ENCODE results near the gene MEIS1. TPM values are rescaled to one million over a fixed set of nuclear protein-coding genes. Genes with fewer than 3 reads are reported as not detected.
A peak's percentile ranks its signal among the peaks of the same experiment; 100 is the strongest.

The MEIS1 gene
- total and polyA plus RNA-seq, 2 of the 8 experiments (the other 6 are each of a cell fraction or from before 2014, with no cell fraction given), result 0.17 to 1.2 TPM

GRCh38 chr2:66568650-66569300 lies 133.8 kb downstream of the MEIS1 start:
- H3K56ac ChIP-seq (replicated peaks; ENCODE audit: insufficient read length, low read depth, low read length), result no peak overlapping the region
- TF ChIP-seq ZNF274 (IDR thresholded peaks at IDR 0.05; ENCODE audit: borderline replicate concordance, extremely low read depth, low read length), result no peak
- no peak for TF ChIP-seq MAX (IDR thresholded peaks at IDR 0.05)
- TF ChIP-seq POLR2AphosphoS5 (IDR thresholded peaks at IDR 0.05; ENCODE audit: low read depth, low read length), result no peak
- TF ChIP-seq RAD21 (IDR thresholded peaks at IDR 0.05 in 1 of 2, conservative IDR thresholded peaks at IDR 0.05 in 1 of 2; ENCODE audit: low read depth in 2 of 2, low read length in 2 of 2), result no peak
- TF ChIP-seq KDM1A (IDR thresholded peaks at IDR 0.05; ENCODE audit: borderline replicate concordance, low read length), result no peak
- TF ChIP-seq RNF2 (IDR thresholded peaks at IDR 0.05; ENCODE audit: borderline replicate concordance, low read depth, low read length, missing control alignments, poor library complexity, severe bottlenecking), result no peak
- TF ChIP-seq SP1 (IDR thresholded peaks at IDR 0.05; ENCODE audit: low read depth, low read length), result no peak
- no peak for TF ChIP-seq POLR2A (IDR thresholded peaks at IDR 0.05; ENCODE audit: control extremely low read depth in 1 of 2, low read depth in 2 of 2, low read length in 2 of 2)
- no peak for TF ChIP-seq CHD2 (IDR thresholded peaks at IDR 0.05; ENCODE audit: low read length)
- TF ChIP-seq SIX5 (IDR thresholded peaks at IDR 0.05; ENCODE audit: low read depth, low read length), result no peak
- no peak for TF ChIP-seq SIRT6 (IDR thresholded peaks at IDR 0.05; ENCODE audit: low read length)
- TF ChIP-seq ATF2 (IDR thresholded peaks at IDR 0.05; ENCODE audit: low read length), result no peak

More at GRCh38 chr2:66568650-66569300, 133.8 kb downstream of the MEIS1 start:
- H3K27me3 ChIP-seq (replicated peaks in 1 of 4; ENCODE audit: control insufficient read depth in 3 of 4, extremely low read depth in 1 of 4, insufficient read depth in 3 of 4, low read length in 3 of 4), result no peaks in the 10 kb centered on the region
- H3K4ac ChIP-seq (replicated peaks; ENCODE audit: insufficient read length, low read depth, low read length), result no peak overlapping the region
- ChIA-PET CTCF (ENCODE audit: partially characterized antibody) (interaction anchor here (0.7 to 10.1 kb wide), 2 partner anchors 141 to 181 kb away, joined by 4 to 78 read pairs; no protein-coding TSS in a partner anchor), POLR2A (ENCODE audit: partially characterized antibody) (no interaction called here)
- 88% methylated on average over 4 of the region's 4 CpGs; no CpG with 5 or more reads in 1 of the 2 experiments for WGBS, 2 experiments (ENCODE audit: extremely low coverage in 1 of 2, insufficient coverage in 1 of 2, insufficient read length in 1 of 2, insufficient replicate concordance in 2 of 2, low coverage in 1 of 2, low lambda C conversion rate in 2 of 2, missing lambda C conversion rate in 1 of 2)
- no peak overlapping the region for H3K18ac ChIP-seq (ENCODE audit: extremely low read depth, low read length)
- H2AK5ac ChIP-seq (ENCODE audit: low read depth, low read length), result no peak overlapping the region
- H2BK5ac ChIP-seq (ENCODE audit: low read depth, low read length), result no peak overlapping the region
- no peaks in the 10 kb centered on the region for H3K23me2 ChIP-seq (ENCODE audit: low read depth, low read length)
- H3K4me2 ChIP-seq (ENCODE audit: insufficient read depth in 1 of 2, low read depth in 2 of 2, low read length in 2 of 2), result no peak overlapping the region
- no peak overlapping the region for H3K14ac ChIP-seq (ENCODE audit: insufficient read length)
- no peak overlapping the region for H3K9ac ChIP-seq (replicated peaks in 1 of 4; ENCODE audit: extremely low read depth in 1 of 4, low read depth in 3 of 4, low read length in 3 of 4)
- no peaks in the 10 kb centered on the region for H3K79me1 ChIP-seq (ENCODE audit: low read depth, low read length)
- H2BK12ac ChIP-seq (ENCODE audit: low read depth, low read length), result no peak overlapping the region
- no peak overlapping the region for H4K5ac ChIP-seq (ENCODE audit: insufficient read length, low read depth, low read length)
- H4K91ac ChIP-seq (replicated peaks; ENCODE audit: insufficient read length, low read length), result no peak overlapping the region
- H4K8ac ChIP-seq (ENCODE audit: extremely low read depth, insufficient read depth, low read length), result no peak overlapping the region
- no peak overlapping the region for H3K27ac ChIP-seq (ENCODE audit: low read depth, low read length)
- H2AFZ ChIP-seq (ENCODE audit: low read length), result no peak overlapping the region
- no peaks in the 10 kb centered on the region for H3K79me2 ChIP-seq (ENCODE audit: control insufficient read depth in 1 of 2, insufficient read depth in 2 of 2, low read length in 2 of 2)
- no peak for DNase-seq (ENCODE audit: low read depth in 1 of 2, low spot score in 2 of 2)
- H3K36me3 ChIP-seq (ENCODE audit: control insufficient read depth in 2 of 4, insufficient read depth in 4 of 4, low read length in 3 of 4), result no peaks in the 10 kb centered on the region
- peaks cover 0 to 3% (median 0%) of the 10 kb centered on the region in 4 experiments; a peak in 2 of 7 replicates for H3K4me1 ChIP-seq (replicated peaks in 1 of 4; ENCODE audit: control insufficient read depth in 3 of 4, insufficient read depth in 4 of 4, low read length in 3 of 4)
- H3K23ac ChIP-seq (ENCODE audit: insufficient read length), result no peak overlapping the region
- no peak overlapping the region for H3K4me3 ChIP-seq (ENCODE audit: extremely low read depth in 1 of 4, insufficient read depth in 2 of 4, low read depth in 3 of 4, low read length in 4 of 4)
- no peak overlapping the region for H2BK20ac ChIP-seq (ENCODE audit: low read length)
- no peaks in the 10 kb centered on the region for H4K20me1 ChIP-seq (replicated peaks in 1 of 2; ENCODE audit: control insufficient read depth in 1 of 2, insufficient read depth in 2 of 2, low read length in 2 of 2)
- FAIRE-seq, result peak; percentile 42
- H3K9me3 ChIP-seq (ENCODE audit: insufficient read depth in 2 of 2, low read depth in 1 of 2, low read length in 1 of 2), result no peaks in the 10 kb centered on the region
- no peak overlapping the region for H2BK15ac ChIP-seq (ENCODE audit: low read length)
- H2BK120ac ChIP-seq (replicated peaks; ENCODE audit: low read depth, low read length), result no peak overlapping the region

Data from H1 (cell line).